ENCODE results near the gene OSGIN1. TPM values are rescaled to one million over a fixed set of nuclear protein-coding genes. Genes with fewer than 3 reads are reported as not detected.
"Not testable (repeated sequence)": the region's sequence is repeated elsewhere in the genome, so short reads cannot be mapped to it uniquely, and the experiment has no call there.

Gene OSGIN1
- total RNA-seq, 6 experiments from 2014 or later: 40.1 to 170 (median 53.9) TPM

DNA sequence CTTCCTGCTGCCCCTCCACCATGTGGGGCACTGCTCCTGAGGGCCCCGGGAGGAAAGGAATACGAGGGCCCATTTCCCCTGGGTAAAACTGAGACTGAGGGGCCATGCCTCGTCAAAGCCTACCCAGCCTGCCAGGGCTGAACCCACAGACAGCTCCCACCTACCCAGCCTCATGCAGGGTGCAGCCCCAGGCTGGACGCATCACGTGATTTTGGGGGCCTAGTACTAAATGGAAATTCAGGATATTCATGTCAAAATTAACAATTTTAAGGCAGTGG, 3.4 kb upstream of the OSGIN1 start:
- Histone ChIP-seq H3K27ac (peak overlapping the region in 2 of 3 donors; percentile 78 to 82), H3K4me3 (no peak overlapping the region), H3K9me3 (no peaks in the 10 kb centered on the region), H3K4me1 (peaks cover 0 to 60% (median 25%) of the 10 kb centered on the region in 4 donors), H3K27me3 (no peaks in the 10 kb centered on the region), H3K36me3 (no peaks in the 10 kb centered on the region)
- ATAC-seq (no peak), DNase-seq (no peak)
- TF ChIP-seq, protein P1, sequence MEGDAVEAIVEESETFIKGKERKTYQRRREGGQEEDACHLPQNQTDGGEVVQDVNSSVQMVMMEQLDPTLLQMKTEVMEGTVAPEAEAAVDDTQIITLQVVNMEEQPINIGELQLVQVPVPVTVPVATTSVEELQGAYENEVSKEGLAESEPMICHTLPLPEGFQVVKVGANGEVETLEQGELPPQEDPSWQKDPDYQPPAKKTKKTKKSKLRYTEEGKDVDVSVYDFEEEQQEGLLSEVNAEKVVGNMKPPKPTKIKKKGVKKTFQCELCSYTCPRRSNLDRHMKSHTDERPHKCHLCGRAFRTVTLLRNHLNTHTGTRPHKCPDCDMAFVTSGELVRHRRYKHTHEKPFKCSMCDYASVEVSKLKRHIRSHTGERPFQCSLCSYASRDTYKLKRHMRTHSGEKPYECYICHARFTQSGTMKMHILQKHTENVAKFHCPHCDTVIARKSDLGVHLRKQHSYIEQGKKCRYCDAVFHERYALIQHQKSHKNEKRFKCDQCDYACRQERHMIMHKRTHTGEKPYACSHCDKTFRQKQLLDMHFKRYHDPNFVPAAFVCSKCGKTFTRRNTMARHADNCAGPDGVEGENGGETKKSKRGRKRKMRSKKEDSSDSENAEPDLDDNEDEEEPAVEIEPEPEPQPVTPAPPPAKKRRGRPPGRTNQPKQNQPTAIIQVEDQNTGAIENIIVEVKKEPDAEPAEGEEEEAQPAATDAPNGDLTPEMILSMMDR (IDR thresholded peaks at IDR 0.05): no peak
- no peak for TF ChIP-seq POLR2A (IDR thresholded peaks at IDR 0.05)
- WGBS (ENCODE audit: insufficient coverage, low coverage, low lambda C conversion rate, missing lambda C conversion rate): no CpG with 5 or more reads among the region's 5 CpGs
- intact Hi-C loops (cut with DNase I): no loop called here

DNA sequence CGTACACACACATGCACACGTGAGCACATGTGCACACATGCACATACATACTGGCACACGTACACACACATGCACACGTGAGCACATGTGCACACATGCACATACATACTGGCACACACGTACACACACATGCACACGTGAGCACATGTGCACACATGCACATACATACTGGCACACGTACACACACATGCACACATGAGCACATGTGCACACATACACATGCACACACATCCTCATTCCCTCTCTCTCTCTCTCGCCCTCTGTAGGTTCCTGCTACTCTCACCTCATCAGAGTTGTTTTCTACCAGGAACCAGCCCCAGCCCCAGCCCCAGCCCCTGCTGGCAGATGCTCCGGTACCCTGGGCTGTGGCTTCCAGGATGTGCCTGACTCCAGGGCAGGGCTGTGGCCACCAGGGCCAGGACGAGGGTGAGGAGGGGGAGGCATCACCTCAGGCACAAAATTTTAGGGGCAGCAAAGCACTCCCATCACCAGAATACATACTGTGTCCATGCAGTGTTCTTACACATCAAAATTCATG, 2.1 kb upstream of the OSGIN1 start:
- DNase-seq, H3K36me3 ChIP-seq, H3K27ac ChIP-seq: not testable (repeated sequence)

DNA sequence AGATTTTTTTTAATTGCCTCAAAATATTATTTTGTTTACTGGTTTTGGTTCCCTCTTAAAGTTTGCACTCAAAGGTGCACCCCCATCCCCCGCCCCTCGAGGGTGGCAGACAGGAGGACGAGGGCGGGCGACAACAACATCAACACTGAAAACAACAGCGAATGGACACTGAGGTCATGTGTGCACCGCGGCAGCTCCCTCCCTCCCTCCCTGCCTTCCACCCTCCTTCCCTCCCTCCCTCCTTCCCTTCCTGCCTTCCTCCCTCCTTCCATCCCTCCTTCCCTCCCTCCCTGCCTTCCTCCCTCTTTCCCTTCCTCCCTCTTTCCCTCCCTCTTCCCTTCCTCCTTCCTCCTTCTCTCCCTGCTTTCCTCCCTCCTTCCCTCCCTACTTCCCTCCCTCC, 1.5 kb upstream of the OSGIN1 start:
- Histone ChIP-seq H3K9me3 (no peaks in the 10 kb centered on the region), H3K4me3 (no peak overlapping the region), H3K4me1 (peaks cover 0 to 54% (median 16%) of the 10 kb centered on the region in 4 donors), H3K36me3 (peaks cover 0 to 13% (median 5%) of the 10 kb centered on the region in 4 donors), H3K27me3 (no peaks in the 10 kb centered on the region), H3K27ac (no peak overlapping the region)
- intact Hi-C loops (cut with DNase I): no loop called here
- DNase-seq (no peak), ATAC-seq (no peak)
- TF ChIP-seq, protein P1 (IDR thresholded peaks at IDR 0.05): no peak
- no peak for TF ChIP-seq POLR2A (IDR thresholded peaks at IDR 0.05)
- WGBS (ENCODE audit: insufficient coverage, low coverage, low lambda C conversion rate, missing lambda C conversion rate): 28% methylated on average over 8 of the region's 8 CpGs

More for the DNA sequence above, 2.1 kb upstream of the OSGIN1 start:
- H3K27me3 ChIP-seq; H3K9me3 ChIP-seq; ATAC-seq; intact Hi-C loops (cut with DNase I); H3K4me3 ChIP-seq: not testable (repeated sequence)
- H3K4me1 ChIP-seq: peaks cover 0 to 55% (median 19%) of the 10 kb centered on the region in 4 donors
- 76% methylated on average over 4 of the region's 10 CpGs for WGBS (ENCODE audit: insufficient coverage, low coverage, low lambda C conversion rate, missing lambda C conversion rate)

GRCh38 chr16:83952587-83952939, 477 bp upstream of the OSGIN1 start:
- TF ChIP-seq, protein P1 (IDR thresholded peaks at IDR 0.05): no peak
- no peak for TF ChIP-seq POLR2A (IDR thresholded peaks at IDR 0.05)
- 6% methylated on average over 7 of the region's 8 CpGs for WGBS (ENCODE audit: insufficient coverage, low coverage, low lambda C conversion rate, missing lambda C conversion rate)
- H3K27me3 ChIP-seq: no peaks in the 10 kb centered on the region
- no peaks in the 10 kb centered on the region for H3K9me3 ChIP-seq
- peak overlapping the region in 2 of 3 donors; percentile 78 to 84 for H3K4me3 ChIP-seq
- DNase-seq (peak; percentile 73 to 85 (median 83)), ATAC-seq (peak; percentile 31 to 61 (median 50))
- peak overlapping the region; percentile 65 to 93 (median 90) for H3K27ac ChIP-seq
- H3K36me3 ChIP-seq: peaks cover 0 to 21% (median 9%) of the 10 kb centered on the region in 4 donors
- intact Hi-C loops (cut with DNase I): no loop called here
- peaks cover 0 to 50% (median 12%) of the 10 kb centered on the region in 4 donors for H3K4me1 ChIP-seq

GRCh38 chr16:83953796-83954576, 946 bp downstream of the OSGIN1 start:
- intact Hi-C loops (cut with DNase I): no loop called here
- peak overlapping the region; percentile 65 to 93 (median 90) for H3K27ac ChIP-seq
- 2% methylated on average over 8 of the region's 19 CpGs for WGBS (ENCODE audit: insufficient coverage, low coverage, low lambda C conversion rate, missing lambda C conversion rate)
- TF ChIP-seq, protein P1 (IDR thresholded peaks at IDR 0.05): peak; percentile 32 to 47 (median 44)
- TF ChIP-seq POLR2A (IDR thresholded peaks at IDR 0.05): no peak
- peaks cover 0 to 35% (median 16%) of the 10 kb centered on the region in 4 donors for H3K36me3 ChIP-seq
- H3K27me3 ChIP-seq: no peaks in the 10 kb centered on the region
- H3K9me3 ChIP-seq: no peaks in the 10 kb centered on the region
- ATAC-seq (peak; percentile 14 to 24 (median 18)), DNase-seq (no peak)
- H3K4me1 ChIP-seq: peaks cover 0 to 37% (median 6%) of the 10 kb centered on the region in 4 donors
- peak overlapping the region; percentile 76 to 84 (median 78) for H3K4me3 ChIP-seq

All from right lobe of liver (tissue), 6 donors.